ENCODE results near the gene CCDC171. TPM values are rescaled to one million over a fixed set of nuclear protein-coding genes. Genes with fewer than 3 reads are reported as not detected.

CCDC171 gene
- total and polyA plus RNA-seq, 7 donors = 0.20 to 1.6 (median 0.44) TPM

- intact Hi-C loops (cut with DNase I) = no loop called here
- WGBS, 3 donors = 86 to 91% (median 90%) methylated on average over 5 of the region's 5 CpGs
- no peak for ATAC-seq
- Histone ChIP-seq H3K27me3 (ENCODE audit: insufficient read depth in 3 of 3, low read length in 2 of 3) (no peaks in the 10 kb centered on the region), H3K36me3 (ENCODE audit: insufficient read depth in 1 of 2, low read depth in 1 of 2) (no peaks in the 10 kb centered on the region), H3K27ac (no peak overlapping the region), H3K4me3 (no peak overlapping the region), H3K9me3 (peaks cover 6% of the 10 kb centered on the region), H3K4me1 (no peaks in the 10 kb centered on the region)
- no peak for TF ChIP-seq CTCF (IDR thresholded peaks at IDR 0.05)
- no peak for DNase-seq
Measured at GRCh38 chr9:16013366-16013765, 460.5 kb downstream of the CCDC171 start.

GRCh38 chr9:16013826-16014225 is 461.0 kb downstream of the CCDC171 start:
- DNase-seq = no peak

GRCh38 chr9:16022228-16022627 is 469.4 kb downstream of the CCDC171 start:
- no peaks in the 10 kb centered on the region for H3K27me3 ChIP-seq (ENCODE audit: insufficient read depth in 3 of 3, low read length in 2 of 3)
- no peaks in the 10 kb centered on the region for H3K36me3 ChIP-seq (ENCODE audit: insufficient read depth in 1 of 2, low read depth in 1 of 2)
- DNase-seq (no peak), ATAC-seq (no peak)
- no peaks in the 10 kb centered on the region for H3K4me1 ChIP-seq
- TF ChIP-seq CTCF (IDR thresholded peaks at IDR 0.05) = no peak
- peaks cover 6% of the 10 kb centered on the region for H3K9me3 ChIP-seq
- 51 to 76% (median 75%) methylated on average over 3 of the region's 3 CpGs for WGBS, 3 donors
- intact Hi-C loops (cut with DNase I) = no loop called here
- no peak overlapping the region for H3K4me3 ChIP-seq
- no peak overlapping the region for H3K27ac ChIP-seq

More at GRCh38 chr9:16013826-16014225, 461.0 kb downstream of the CCDC171 start:
- Histone ChIP-seq H3K4me1 (no peaks in the 10 kb centered on the region), H3K27ac (no peak overlapping the region), H3K4me3 (no peak overlapping the region), H3K9me3 (peaks cover 6% of the 10 kb centered on the region), H3K27me3 (ENCODE audit: insufficient read depth in 3 of 3, low read length in 2 of 3) (no peaks in the 10 kb centered on the region), H3K36me3 (ENCODE audit: insufficient read depth in 1 of 2, low read depth in 1 of 2) (no peaks in the 10 kb centered on the region)
- intact Hi-C loops (cut with DNase I) = no loop called here
- TF ChIP-seq CTCF (IDR thresholded peaks at IDR 0.05) = no peak
- 81 to 91% (median 83%) methylated on average over 1 of the region's 1 CpG for WGBS, 3 donors
- ATAC-seq = no peak

GRCh38 chr9:16023446-16023845 is 470.6 kb downstream of the CCDC171 start:
- Histone ChIP-seq H3K4me1 (no peaks in the 10 kb centered on the region), H3K27me3 (ENCODE audit: insufficient read depth in 3 of 3, low read length in 2 of 3) (no peaks in the 10 kb centered on the region), H3K9me3 (no peaks in the 10 kb centered on the region), H3K27ac (no peak overlapping the region), H3K4me3 (no peak overlapping the region), H3K36me3 (ENCODE audit: insufficient read depth in 1 of 2, low read depth in 1 of 2) (no peaks in the 10 kb centered on the region)
- no peak for DNase-seq
- intact Hi-C loops (cut with DNase I) = no loop called here
- 95 to 97% (median 97%) methylated on average over 1 of the region's 1 CpG for WGBS, 3 donors
- TF ChIP-seq CTCF (IDR thresholded peaks at IDR 0.05) = no peak
- ATAC-seq = no peak

Other genes starting within 250 kb of the CCDC171 start
- 10 to 100 TPM in 1 of 4 donors, 1 to 10 TPM in 3; 1.8 to 13.1 (median 3.1) TPM for gene TTC39B, start 245.8 kb upstream of the CCDC171 start, total RNA-seq
- under 1 TPM; 0.18 to 0.94 (median 0.70) TPM for gene TTC39B, start 245.8 kb upstream of the CCDC171 start, polyA plus RNA-seq
- gene SNAPC3, start 130.2 kb upstream of the CCDC171 start, total RNA-seq = 10 to 100 TPM; 19.9 to 29.2 (median 20.8) TPM
- 10 to 100 TPM; 12.1 to 24.3 (median 12.4) TPM for gene SNAPC3, start 130.2 kb upstream of the CCDC171 start, polyA plus RNA-seq
- gene PSIP1, start 42.1 kb upstream of the CCDC171 start, total RNA-seq = 10 to 100 TPM; 13.0 to 19.2 (median 18.2) TPM
- 10 to 100 TPM in 2 of 3 donors, 1 to 10 TPM in 1; 5.3 to 12.1 (median 12.1) TPM for gene PSIP1, start 42.1 kb upstream of the CCDC171 start, polyA plus RNA-seq

Measured in psoas muscle (tissue), 8 donors.